ENCODE results near the gene RFLNA.

DNA sequence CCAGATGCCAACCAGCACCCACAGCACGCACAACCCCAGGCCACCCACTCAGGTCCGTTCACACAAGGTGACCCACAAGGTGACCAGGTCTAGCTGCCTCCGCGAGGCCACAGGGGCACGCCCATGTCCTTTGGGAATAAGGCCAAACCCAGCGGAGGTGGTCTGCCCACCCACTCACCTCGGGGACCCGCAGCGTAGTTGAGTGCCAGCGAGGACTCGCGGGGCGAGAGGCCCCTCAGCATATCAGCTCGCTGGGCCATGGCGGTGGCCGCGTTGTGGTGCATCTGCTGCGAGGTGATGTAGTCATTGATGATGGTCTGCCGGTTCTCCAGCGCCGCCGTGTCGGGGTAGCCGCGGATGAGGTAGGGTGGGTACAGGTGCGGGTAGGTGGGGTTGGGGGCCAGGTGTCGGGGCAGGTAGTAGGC lies 46.8 kb downstream of the RFLNA start:
- TF ChIP-seq, protein P1, sequence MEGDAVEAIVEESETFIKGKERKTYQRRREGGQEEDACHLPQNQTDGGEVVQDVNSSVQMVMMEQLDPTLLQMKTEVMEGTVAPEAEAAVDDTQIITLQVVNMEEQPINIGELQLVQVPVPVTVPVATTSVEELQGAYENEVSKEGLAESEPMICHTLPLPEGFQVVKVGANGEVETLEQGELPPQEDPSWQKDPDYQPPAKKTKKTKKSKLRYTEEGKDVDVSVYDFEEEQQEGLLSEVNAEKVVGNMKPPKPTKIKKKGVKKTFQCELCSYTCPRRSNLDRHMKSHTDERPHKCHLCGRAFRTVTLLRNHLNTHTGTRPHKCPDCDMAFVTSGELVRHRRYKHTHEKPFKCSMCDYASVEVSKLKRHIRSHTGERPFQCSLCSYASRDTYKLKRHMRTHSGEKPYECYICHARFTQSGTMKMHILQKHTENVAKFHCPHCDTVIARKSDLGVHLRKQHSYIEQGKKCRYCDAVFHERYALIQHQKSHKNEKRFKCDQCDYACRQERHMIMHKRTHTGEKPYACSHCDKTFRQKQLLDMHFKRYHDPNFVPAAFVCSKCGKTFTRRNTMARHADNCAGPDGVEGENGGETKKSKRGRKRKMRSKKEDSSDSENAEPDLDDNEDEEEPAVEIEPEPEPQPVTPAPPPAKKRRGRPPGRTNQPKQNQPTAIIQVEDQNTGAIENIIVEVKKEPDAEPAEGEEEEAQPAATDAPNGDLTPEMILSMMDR (conservative IDR thresholded peaks at IDR 0.05 in 1 of 2, IDR thresholded peaks at IDR 0.05 in 1 of 2; ENCODE audit: extremely low read depth in 1 of 2, insufficient read depth in 1 of 2, low read depth in 1 of 2, low read length in 2 of 2): no peak
- no peak for TF ChIP-seq EZH2 (IDR thresholded peaks at IDR 0.05; ENCODE audit: borderline replicate concordance, low read length)
